Progenitor cell of endocrine pancreas (in vitro differentiated cells): ENCODE results near the gene ENSA. TPM values are rescaled to one million over a fixed set of nuclear protein-coding genes. Genes with fewer than 3 reads are reported as not detected.
A peak's percentile ranks its signal among the peaks of the same experiment; 100 is the strongest.
"Not testable (repeated sequence)": the region's sequence is repeated elsewhere in the genome, so short reads cannot be mapped to it uniquely, and the experiment has no call there.

ENCODE experiments used
- DNase-seq: peaks from one replicate; pipeline ENCODE4 v3.0.0; 2021; ENCODE audit warnings: low spot score; ENCODE audit not compliant: unreplicated experiment
- H3K27ac Mint-ChIP-seq: 2 replicates; pipeline ENCODE4 v1.8.0; 2021; ENCODE audit warnings: mild to moderate bottlenecking, moderate library complexity, mixed read lengths
- H3K27me3 Mint-ChIP-seq: 2 replicates; pipeline ENCODE4 v1.8.0; 2021; ENCODE audit warnings: mixed read lengths
- H3K36me3 Mint-ChIP-seq: 2 replicates; pipeline ENCODE4 v1.8.0; 2022; ENCODE audit warnings: mixed read lengths; ENCODE audit not compliant: insufficient read depth
- H3K4me1 Mint-ChIP-seq: 2 replicates; pipeline ENCODE4 v1.8.0; 2021; ENCODE audit warnings: low read depth, mixed read lengths
- H3K4me3 Mint-ChIP-seq: 2 replicates; pipeline ENCODE4 v1.8.0; 2021; ENCODE audit warnings: low read depth, mild to moderate bottlenecking, moderate library complexity, mixed read lengths
- H3K9me3 Mint-ChIP-seq: 2 replicates; pipeline ENCODE4 v1.8.0; 2021; ENCODE audit warnings: low read depth, mixed read lengths
- total RNA-seq: library from RNA; stranded (reverse); gene quantifications from 2 replicates; pipeline ENCODE4 v1.2.1, GENCODE V29; 2021
- TF ChIP-seq, protein P1 (sequence below): fragments of 200-600 bp; sonication (generic); IDR thresholded peaks from one replicate; pipeline ENCODE4 v1.5.0; 2021; ENCODE audit warnings: antibody characterized with exemption, mild to moderate bottlenecking; ENCODE audit not compliant: unreplicated experiment

Gene ENSA
- total RNA-seq, 1 donor from 2014 or later = 169 TPM

DNA sequence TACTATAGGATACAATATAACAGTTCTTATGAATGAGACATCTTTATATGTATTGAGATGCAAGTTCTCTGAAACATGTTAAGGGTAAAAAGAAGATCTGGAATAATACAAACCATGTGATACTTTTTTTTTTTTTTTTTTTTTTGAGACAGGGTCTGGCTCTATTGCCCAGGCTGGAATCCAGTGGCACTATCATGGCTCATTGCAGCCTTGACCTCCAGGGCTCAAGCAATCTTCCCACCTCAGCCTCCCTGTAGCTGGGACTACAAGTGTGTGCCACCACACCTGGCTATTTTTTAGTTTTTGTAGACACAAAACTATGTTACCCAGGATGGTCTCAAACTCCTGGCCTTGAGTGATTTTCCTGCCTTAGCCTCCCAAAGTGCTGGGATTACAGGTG, 27.9 kb downstream of the ENSA start:
- Mint-ChIP-seq H3K4me3 (no peak overlapping the region), H3K27ac (no peak overlapping the region), H3K27me3 (no peaks in the 10 kb centered on the region), H3K36me3 (peaks cover 7% of the 10 kb centered on the region), H3K4me1 (peaks cover 13% of the 10 kb centered on the region), H3K9me3 (no peaks in the 10 kb centered on the region)
- DNase-seq = no peak
- TF ChIP-seq, protein P1, sequence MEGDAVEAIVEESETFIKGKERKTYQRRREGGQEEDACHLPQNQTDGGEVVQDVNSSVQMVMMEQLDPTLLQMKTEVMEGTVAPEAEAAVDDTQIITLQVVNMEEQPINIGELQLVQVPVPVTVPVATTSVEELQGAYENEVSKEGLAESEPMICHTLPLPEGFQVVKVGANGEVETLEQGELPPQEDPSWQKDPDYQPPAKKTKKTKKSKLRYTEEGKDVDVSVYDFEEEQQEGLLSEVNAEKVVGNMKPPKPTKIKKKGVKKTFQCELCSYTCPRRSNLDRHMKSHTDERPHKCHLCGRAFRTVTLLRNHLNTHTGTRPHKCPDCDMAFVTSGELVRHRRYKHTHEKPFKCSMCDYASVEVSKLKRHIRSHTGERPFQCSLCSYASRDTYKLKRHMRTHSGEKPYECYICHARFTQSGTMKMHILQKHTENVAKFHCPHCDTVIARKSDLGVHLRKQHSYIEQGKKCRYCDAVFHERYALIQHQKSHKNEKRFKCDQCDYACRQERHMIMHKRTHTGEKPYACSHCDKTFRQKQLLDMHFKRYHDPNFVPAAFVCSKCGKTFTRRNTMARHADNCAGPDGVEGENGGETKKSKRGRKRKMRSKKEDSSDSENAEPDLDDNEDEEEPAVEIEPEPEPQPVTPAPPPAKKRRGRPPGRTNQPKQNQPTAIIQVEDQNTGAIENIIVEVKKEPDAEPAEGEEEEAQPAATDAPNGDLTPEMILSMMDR = no peak

DNA sequence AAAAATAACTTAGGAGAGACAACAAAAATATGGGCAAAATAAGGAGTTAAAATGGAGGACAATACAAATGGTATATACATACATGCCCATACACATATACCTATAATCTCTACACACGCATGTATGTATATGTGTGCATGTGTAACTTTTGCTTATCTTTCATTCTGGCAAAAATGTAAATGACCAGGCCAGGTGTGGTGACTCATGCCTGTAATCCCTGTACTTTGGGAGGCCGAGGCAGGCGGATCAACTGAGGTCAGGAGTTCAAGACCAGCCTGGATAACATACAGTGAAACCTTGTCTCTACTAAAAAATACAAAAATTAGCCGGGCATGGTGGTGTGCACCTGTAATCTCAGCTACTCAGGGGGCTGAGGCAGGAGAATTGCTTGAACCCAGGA, 31.1 kb downstream of the ENSA start:
- not testable (repeated sequence) for H3K4me1 Mint-ChIP-seq, H3K9me3 Mint-ChIP-seq, H3K4me3 Mint-ChIP-seq, H3K27me3 Mint-ChIP-seq, DNase-seq
- Mint-ChIP-seq H3K36me3 (peaks cover 10% of the 10 kb centered on the region), H3K27ac (peak overlapping the region; percentile 13)

DNA sequence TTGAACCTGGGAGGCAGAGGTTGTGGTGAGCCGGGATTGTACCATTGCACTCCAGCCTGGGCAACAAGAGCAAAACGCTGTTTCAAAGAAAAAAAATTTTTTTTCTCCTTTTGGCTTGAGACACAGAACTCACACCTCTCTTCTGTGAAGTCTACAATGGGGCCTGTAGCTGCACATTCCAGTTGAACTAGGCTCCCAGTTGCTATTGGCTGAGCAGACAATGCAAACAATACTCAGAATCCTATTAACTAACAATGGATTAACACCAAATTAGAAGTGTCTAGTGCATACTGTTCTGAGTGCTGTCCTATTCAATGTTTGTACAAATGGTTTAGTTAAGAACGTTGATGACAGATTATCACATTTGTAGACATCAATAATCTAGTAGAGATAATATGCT, 32.4 kb downstream of the ENSA start:
- H3K4me3 Mint-ChIP-seq = no peak overlapping the region
- TF ChIP-seq, protein P1 = no peak
- no peaks in the 10 kb centered on the region for H3K9me3 Mint-ChIP-seq
- H3K27me3 Mint-ChIP-seq = no peaks in the 10 kb centered on the region
- DNase-seq = no peak
- peaks cover 11% of the 10 kb centered on the region for H3K36me3 Mint-ChIP-seq
- no peak overlapping the region for H3K27ac Mint-ChIP-seq
- H3K4me1 Mint-ChIP-seq = peaks cover 5% of the 10 kb centered on the region

DNA sequence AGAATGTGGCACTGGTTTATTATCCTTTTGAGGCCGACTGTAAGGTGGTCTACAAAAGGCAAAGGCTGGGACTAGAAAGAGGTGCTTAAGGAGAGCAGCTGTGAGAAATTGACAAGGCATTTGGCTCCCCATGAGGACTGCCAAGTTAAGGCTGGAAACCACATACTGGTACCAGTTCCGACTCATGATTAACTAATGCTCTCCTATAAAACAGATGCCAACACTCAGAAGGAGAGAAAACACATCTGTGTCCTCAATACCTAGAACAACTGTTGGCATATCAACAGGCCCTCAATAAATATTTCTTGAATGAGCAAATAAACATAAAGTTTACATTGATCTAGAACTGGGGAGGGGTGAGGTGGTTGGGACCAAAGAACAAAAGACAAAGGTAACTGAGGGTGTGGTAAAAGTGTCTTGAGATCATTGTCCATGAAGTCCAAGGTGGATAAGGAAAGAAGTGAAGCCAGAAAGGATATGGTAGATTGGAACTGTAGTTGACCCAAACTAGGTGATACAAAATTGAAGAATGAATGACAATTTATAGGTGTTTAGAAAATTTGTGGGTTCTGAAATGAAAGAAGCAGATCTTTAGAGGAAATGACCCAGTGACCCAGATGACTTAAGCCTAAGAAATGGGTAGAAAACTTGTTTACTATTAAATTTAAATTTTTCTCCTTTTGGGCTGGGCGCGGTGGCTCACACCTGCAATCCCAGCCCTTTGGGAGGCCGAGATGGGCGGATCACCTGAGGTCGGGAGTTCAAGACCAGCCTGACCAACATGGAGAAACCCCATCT, 33.1 kb downstream of the ENSA start:
- Mint-ChIP-seq H3K4me1 (peaks cover 5% of the 10 kb centered on the region), H3K27me3 (no peaks in the 10 kb centered on the region), H3K9me3 (no peaks in the 10 kb centered on the region), H3K4me3 (no peak overlapping the region), H3K36me3 (peaks cover 11% of the 10 kb centered on the region), H3K27ac (no peak overlapping the region)
- no peak for DNase-seq
- TF ChIP-seq, protein P1 = no peak

DNA sequence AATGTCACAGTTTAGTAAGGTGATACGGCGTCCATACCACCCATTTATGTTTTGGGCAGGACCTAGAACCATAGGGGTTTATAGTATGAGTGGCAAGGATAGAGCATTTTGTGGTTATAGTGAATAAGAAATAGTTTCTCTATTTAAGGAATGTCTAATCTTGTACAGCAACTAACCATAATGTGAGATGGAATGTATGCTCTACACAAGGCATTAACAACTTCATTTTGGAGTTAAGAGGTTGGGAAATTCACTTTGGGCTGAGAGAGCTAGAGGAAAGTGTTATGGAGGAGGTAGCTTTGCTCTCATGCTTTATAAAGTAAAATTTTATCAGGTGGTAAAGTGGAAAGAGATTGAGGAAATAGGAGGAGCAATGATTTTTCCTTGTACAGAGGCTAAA, 47.0 kb downstream of the ENSA start:
- Mint-ChIP-seq H3K27me3 (no peaks in the 10 kb centered on the region), H3K36me3 (peaks cover 19% of the 10 kb centered on the region), H3K4me3 (no peak overlapping the region), H3K4me1 (peaks cover 6% of the 10 kb centered on the region), H3K9me3 (no peaks in the 10 kb centered on the region), H3K27ac (no peak overlapping the region)
- TF ChIP-seq, protein P1 = no peak
- no peak for DNase-seq

DNA sequence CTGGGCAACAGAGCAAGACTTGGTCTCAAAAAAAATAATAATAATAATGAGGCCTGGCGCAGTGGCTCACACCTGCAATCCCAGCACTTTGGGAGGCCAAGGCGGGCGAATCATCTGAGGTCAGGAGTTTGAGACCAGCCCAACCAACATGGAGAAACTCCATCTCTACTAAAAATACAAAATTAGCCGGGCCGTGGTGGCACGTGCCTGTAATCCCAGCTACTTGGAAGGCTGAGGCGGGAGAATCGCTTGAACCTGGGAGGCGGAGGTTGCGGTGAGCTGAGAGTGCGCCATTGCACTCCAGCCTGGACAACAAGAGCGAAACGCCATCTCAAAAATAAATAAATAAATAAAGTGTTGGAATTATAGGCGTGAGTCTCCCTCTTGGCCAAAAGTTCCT, 47.5 kb downstream of the ENSA start:
- H3K4me3 Mint-ChIP-seq, DNase-seq, H3K27ac Mint-ChIP-seq, H3K4me1 Mint-ChIP-seq, H3K27me3 Mint-ChIP-seq, H3K9me3 Mint-ChIP-seq: not testable (repeated sequence)
- peaks cover 23% of the 10 kb centered on the region for H3K36me3 Mint-ChIP-seq

DNA sequence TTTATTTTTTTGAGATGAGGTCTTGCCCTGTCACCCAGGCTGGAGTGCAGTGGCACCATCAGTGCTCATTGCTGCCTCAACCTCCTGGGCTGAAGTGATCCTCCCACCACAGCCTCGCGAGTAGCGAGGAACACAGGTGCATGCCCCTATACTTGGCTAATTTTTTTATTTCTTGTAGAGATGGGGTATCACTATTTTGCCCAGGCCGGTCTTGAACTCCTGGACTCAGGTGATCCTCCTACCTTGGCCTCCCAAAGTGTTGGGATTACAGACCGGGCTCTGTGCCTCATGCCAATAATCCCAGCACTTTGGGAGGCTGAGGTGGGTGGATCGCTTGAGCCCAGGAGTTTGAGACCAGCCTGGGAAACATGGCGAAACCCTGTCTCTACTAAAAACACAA, 48.0 kb downstream of the ENSA start:
- H3K4me3 Mint-ChIP-seq, DNase-seq, H3K27me3 Mint-ChIP-seq, H3K9me3 Mint-ChIP-seq, H3K27ac Mint-ChIP-seq: not testable (repeated sequence)
- peaks cover 27% of the 10 kb centered on the region for H3K36me3 Mint-ChIP-seq
- H3K4me1 Mint-ChIP-seq = peaks cover 14% of the 10 kb centered on the region

DNA sequence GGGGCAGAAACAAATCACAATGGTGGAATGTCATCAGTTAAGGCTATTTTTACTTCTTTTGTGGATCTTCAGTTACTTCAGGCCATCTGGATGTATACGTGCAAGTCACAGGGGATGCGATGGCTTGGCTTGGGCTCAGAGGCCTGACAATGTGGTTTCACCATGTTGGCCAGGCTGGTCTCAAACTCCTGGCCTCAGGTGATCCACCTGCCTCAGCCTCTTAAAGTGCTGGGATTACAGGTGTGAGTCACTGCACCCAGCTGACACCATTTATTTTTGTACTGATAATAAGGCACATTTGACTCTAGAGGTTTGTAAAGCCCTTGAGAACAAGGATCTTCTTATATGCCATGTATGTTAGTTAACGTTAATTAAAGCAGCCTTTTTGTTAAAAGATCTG, 48.4 kb downstream of the ENSA start:
- not testable (repeated sequence) for H3K9me3 Mint-ChIP-seq, H3K27me3 Mint-ChIP-seq, DNase-seq
- Mint-ChIP-seq H3K4me3 (peak overlapping the region; percentile 84), H3K4me1 (peaks cover 18% of the 10 kb centered on the region), H3K36me3 (peaks cover 29% of the 10 kb centered on the region), H3K27ac (peak overlapping the region; percentile 99)
